HG02763 (cell line): ENCODE results near the gene DLX4.

Experiments
- ATAC-seq: cut with Tn5 transposase; IDR thresholded peaks from one replicate; pipeline ENCODE4 v1.9.1; 2021; ENCODE audit warnings: mild to moderate bottlenecking, moderate library complexity; ENCODE audit not compliant: unreplicated experiment

Gene DLX4

GRCh38 chr17:49967621-49968404 is 1.2 kb upstream of the DLX4 start:
- ATAC-seq = no peak

GRCh38 chr17:49968405-49969133 is 421 bp upstream of the DLX4 start:
- ATAC-seq = no peak

- no peak for ATAC-seq
These were observed 902 bp downstream of the DLX4 start for GRCh38 chr17:49969795-49970389.

- ATAC-seq = no peak
These were observed 1.5 kb downstream of the DLX4 start for GRCh38 chr17:49970498-49970897.

GRCh38 chr17:49971199-49971847 is 2.3 kb downstream of the DLX4 start:
- ATAC-seq = no peak

- ATAC-seq = no peak
These were observed 3.0 kb downstream of the DLX4 start for GRCh38 chr17:49971848-49972485.

GRCh38 chr17:49972486-49973270 is 3.7 kb downstream of the DLX4 start:
- no peak for ATAC-seq

GRCh38 chr17:49973271-49973615 is 4.3 kb downstream of the DLX4 start:
- ATAC-seq = no peak

GRCh38 chr17:49975531-49975930 is 6.5 kb downstream of the DLX4 start:
- no peak for ATAC-seq

GRCh38 chr17:49976163-49976827 is 7.3 kb downstream of the DLX4 start:
- ATAC-seq = no peak

- no peak for ATAC-seq
These were observed 7.8 kb downstream of the DLX4 start for GRCh38 chr17:49976828-49977202.

GRCh38 chr17:49977463-49978389 is 8.7 kb downstream of the DLX4 start:
- ATAC-seq = no peak

GRCh38 chr17:49978501-49978900 is 9.5 kb downstream of the DLX4 start:
- no peak for ATAC-seq

- ATAC-seq = no peak
These were observed 10.9 kb downstream of the DLX4 start for GRCh38 chr17:49979748-49980479.

- ATAC-seq = no peak
These were observed 11.8 kb downstream of the DLX4 start for GRCh38 chr17:49980703-49981197.

- ATAC-seq = no peak
These were observed 15.3 kb downstream of the DLX4 start for GRCh38 chr17:49984283-49984682.

GRCh38 chr17:49984776-49985175 is 15.8 kb downstream of the DLX4 start:
- ATAC-seq = no peak
